HG03575 (cell line): Measurements from ENCODE around the gene CYP46A1.

Source experiments
- ATAC-seq: cut with Tn5 transposase; IDR thresholded peaks from one replicate; pipeline ENCODE4 v1.9.1; 2021; ENCODE audit not compliant: unreplicated experiment, insufficient number of reproducible peaks, low FRiP score; ENCODE audit errors: extremely low read depth

CYP46A1 gene

GRCh38 chr14:99724196-99724891 lies 40.2 kb downstream of the CYP46A1 start:
- ATAC-seq = no peak

- no peak for ATAC-seq
Observed at GRCh38 chr14:99724939-99725773, 41.1 kb downstream of the CYP46A1 start.

GRCh38 chr14:99725774-99726537 lies 41.9 kb downstream of the CYP46A1 start:
- ATAC-seq = no peak

GRCh38 chr14:99726538-99727095 lies 42.5 kb downstream of the CYP46A1 start:
- ATAC-seq = no peak

GRCh38 chr14:99727096-99727870 lies 43.2 kb downstream of the CYP46A1 start:
- ATAC-seq = no peak

- no peak for ATAC-seq
Observed at GRCh38 chr14:99728231-99728920, 44.3 kb downstream of the CYP46A1 start.

- no peak for ATAC-seq
Observed at GRCh38 chr14:99728981-99729451, 44.9 kb downstream of the CYP46A1 start.

GRCh38 chr14:99729991-99730875 lies 46.1 kb downstream of the CYP46A1 start:
- ATAC-seq = no peak

- ATAC-seq = no peak
Observed at GRCh38 chr14:99730876-99731546, 46.9 kb downstream of the CYP46A1 start.

- ATAC-seq = no peak
Observed at GRCh38 chr14:99731547-99732435, 47.7 kb downstream of the CYP46A1 start.

GRCh38 chr14:99732436-99733210 lies 48.5 kb downstream of the CYP46A1 start:
- no peak for ATAC-seq

GRCh38 chr14:99733211-99733539 lies 49.1 kb downstream of the CYP46A1 start:
- no peak for ATAC-seq

- no peak for ATAC-seq
Observed at GRCh38 chr14:99733540-99734405, 49.7 kb downstream of the CYP46A1 start.

GRCh38 chr14:99734406-99735051 lies 50.4 kb downstream of the CYP46A1 start:
- no peak for ATAC-seq
